MM.1S (cell line): ENCODE measurements around the gene INPP4B.

ENCODE experiments used
- DNase-seq: peaks from one replicate; pipeline ENCODE4 v3.0.0-alpha.2; 2015
- H2AFZ ChIP-seq: fragments of 300-600 bp; sonication (generic); 2 replicates; pipeline ENCODE4 v1.6.0; 2016; ENCODE audit warnings: antibody characterized with exemption, low read length
- H3F3A ChIP-seq: fragments of 300-600 bp; sonication (generic); 2 replicates; pipeline ENCODE4 v1.6.1; 2016; ENCODE audit warnings: mild to moderate bottlenecking, antibody characterized with exemption, low read length, moderate library complexity, mixed read lengths; ENCODE audit not compliant: insufficient read depth
- H3K27ac ChIP-seq: fragments of 300-600 bp; sonication (generic); 2 replicates; pipeline ENCODE4 v1.5.1; 2016; ENCODE audit warnings: mild to moderate bottlenecking, low read length
- H3K27me3 ChIP-seq: fragments of 300-600 bp; sonication (generic); replicated peaks from 2 replicates; pipeline ENCODE4 v1.6.0; 2016; ENCODE audit warnings: low read length; ENCODE audit not compliant: insufficient read depth
- H3K36me3 ChIP-seq: fragments of 300-600 bp; sonication (generic); replicated peaks from 2 replicates; pipeline ENCODE4 v1.6.1; 2016; ENCODE audit warnings: mild to moderate bottlenecking, low read length, mixed read lengths; ENCODE audit not compliant: insufficient read depth
- H3K4me1 ChIP-seq: fragments of 300-600 bp; sonication (generic); 2 replicates; pipeline ENCODE4 v1.6.1; 2016; ENCODE audit warnings: low read length, mixed read lengths
- H3K4me2 ChIP-seq: fragments of 300-600 bp; sonication (generic); 2 replicates; pipeline ENCODE4 v1.6.0; 2016; ENCODE audit warnings: low read depth, low read length
- H3K4me3 ChIP-seq: fragments of 300-600 bp; sonication (generic); 2 replicates; pipeline ENCODE4 v1.5.1; 2016; ENCODE audit warnings: low read length, mixed read lengths
- H3K79me2 ChIP-seq: fragments of 300-600 bp; sonication (generic); 2 replicates; pipeline ENCODE4 v1.6.1; 2016; ENCODE audit warnings: mixed run types, low read length, mixed read lengths
- H3K9ac ChIP-seq: fragments of 300-600 bp; sonication (generic); 2 replicates; pipeline ENCODE4 v1.6.1; 2016; ENCODE audit warnings: low read length, mixed read lengths
- H3K9me2 ChIP-seq: fragments of 300-600 bp; sonication (generic); replicated peaks from 2 replicates; pipeline ENCODE4 v1.6.1; 2016; ENCODE audit warnings: mild to moderate bottlenecking, low read length, mixed read lengths; ENCODE audit not compliant: insufficient read depth
- H3K9me3 ChIP-seq: fragments of 300-600 bp; sonication (generic); replicated peaks from 2 replicates; pipeline ENCODE4 v1.6.1; 2016; ENCODE audit warnings: mild to moderate bottlenecking, low read length, mixed read lengths; ENCODE audit not compliant: insufficient read depth
- H4K20me1 ChIP-seq: fragments of 300-600 bp; sonication (generic); 2 replicates; pipeline ENCODE4 v1.6.1; 2016; ENCODE audit warnings: mild to moderate bottlenecking, low read length, moderate library complexity, mixed read lengths; ENCODE audit not compliant: insufficient read depth
- EZH2 ChIP-seq: fragments of 300-600 bp; sonication (generic); optimal IDR thresholded peaks from 2 replicates; pipeline ENCODE3; 2017; ENCODE audit warnings: low read depth, mild to moderate bottlenecking, antibody characterized with exemption, low read length, mixed read lengths
- EZH2phosphoT487 ChIP-seq: fragments of 300-600 bp; sonication (generic); IDR thresholded peaks from 2 replicates; pipeline ENCODE4 v1.6.1; 2018; ENCODE audit warnings: antibody characterized with exemption, low read length
- TF ChIP-seq, protein P1 (sequence below): fragments of 300-600 bp; sonication (generic); IDR thresholded peaks from 2 replicates; pipeline ENCODE4 v1.5.1; 2016; ENCODE audit warnings: antibody characterized with exemption, low read length, mixed read lengths

The INPP4B gene

DNA sequence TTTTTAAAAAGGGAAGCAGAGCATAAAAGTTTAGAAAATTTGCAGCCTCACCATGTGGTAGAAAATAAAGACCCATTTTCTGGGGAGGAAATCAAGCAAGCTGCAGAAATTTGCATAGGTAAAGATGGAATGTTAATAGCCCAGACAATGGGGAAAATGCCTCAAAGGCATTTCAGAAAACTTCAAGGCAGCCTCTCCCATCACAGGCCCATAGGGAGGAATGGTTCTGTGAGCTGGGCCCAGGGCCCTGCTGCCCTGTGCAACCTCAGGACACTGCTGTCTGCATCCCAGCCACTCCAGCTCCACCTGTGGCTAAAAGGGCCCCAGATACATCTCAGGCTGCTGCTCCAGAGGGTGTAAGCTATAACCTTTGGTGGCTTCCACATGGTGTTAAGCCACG, 137.9 kb downstream of the INPP4B start:
- H3K36me3 ChIP-seq, result no peaks in the 10 kb centered on the region
- no peak overlapping the region for H3K4me2 ChIP-seq
- H3F3A ChIP-seq, result no peaks in the 10 kb centered on the region
- H3K4me1 ChIP-seq, result no peaks in the 10 kb centered on the region
- no peak overlapping the region for H3K4me3 ChIP-seq
- H3K9me3 ChIP-seq, result no peaks in the 10 kb centered on the region
- no peak overlapping the region for H2AFZ ChIP-seq
- no peaks in the 10 kb centered on the region for H3K9me2 ChIP-seq
- TF ChIP-seq EZH2 (no peak), EZH2phosphoT487 (no peak)
- TF ChIP-seq, protein P1, sequence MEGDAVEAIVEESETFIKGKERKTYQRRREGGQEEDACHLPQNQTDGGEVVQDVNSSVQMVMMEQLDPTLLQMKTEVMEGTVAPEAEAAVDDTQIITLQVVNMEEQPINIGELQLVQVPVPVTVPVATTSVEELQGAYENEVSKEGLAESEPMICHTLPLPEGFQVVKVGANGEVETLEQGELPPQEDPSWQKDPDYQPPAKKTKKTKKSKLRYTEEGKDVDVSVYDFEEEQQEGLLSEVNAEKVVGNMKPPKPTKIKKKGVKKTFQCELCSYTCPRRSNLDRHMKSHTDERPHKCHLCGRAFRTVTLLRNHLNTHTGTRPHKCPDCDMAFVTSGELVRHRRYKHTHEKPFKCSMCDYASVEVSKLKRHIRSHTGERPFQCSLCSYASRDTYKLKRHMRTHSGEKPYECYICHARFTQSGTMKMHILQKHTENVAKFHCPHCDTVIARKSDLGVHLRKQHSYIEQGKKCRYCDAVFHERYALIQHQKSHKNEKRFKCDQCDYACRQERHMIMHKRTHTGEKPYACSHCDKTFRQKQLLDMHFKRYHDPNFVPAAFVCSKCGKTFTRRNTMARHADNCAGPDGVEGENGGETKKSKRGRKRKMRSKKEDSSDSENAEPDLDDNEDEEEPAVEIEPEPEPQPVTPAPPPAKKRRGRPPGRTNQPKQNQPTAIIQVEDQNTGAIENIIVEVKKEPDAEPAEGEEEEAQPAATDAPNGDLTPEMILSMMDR, result no peak
- H3K79me2 ChIP-seq, result no peaks in the 10 kb centered on the region
- H4K20me1 ChIP-seq, result no peaks in the 10 kb centered on the region
- no peak overlapping the region for H3K27ac ChIP-seq
- DNase-seq, result no peak
- H3K9ac ChIP-seq, result no peak overlapping the region
- H3K27me3 ChIP-seq, result no peaks in the 10 kb centered on the region

DNA sequence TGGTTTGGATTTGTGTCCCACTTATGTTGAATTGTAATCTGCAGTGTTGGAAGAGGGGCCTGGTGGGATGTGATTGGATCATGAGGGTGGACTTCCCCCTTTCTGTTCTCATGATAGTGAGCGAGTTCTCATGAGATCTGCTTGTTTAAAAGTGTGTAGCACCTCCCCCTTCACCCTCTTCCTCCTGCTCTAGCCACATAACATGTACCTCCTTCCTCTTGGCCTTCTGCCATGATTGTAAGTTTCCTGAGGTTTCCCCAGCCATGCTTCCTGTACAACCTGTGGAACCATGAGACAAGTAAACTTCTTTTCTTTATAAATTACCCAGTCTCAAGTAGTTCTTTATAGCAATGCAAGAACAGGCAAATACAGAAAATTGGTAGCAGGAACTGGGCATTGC, 138.7 kb downstream of the INPP4B start:
- Histone ChIP-seq H3K9ac (no peak overlapping the region), H3K79me2 (no peaks in the 10 kb centered on the region), H3K27me3 (no peaks in the 10 kb centered on the region), H3K4me2 (no peak overlapping the region), H3K4me3 (no peak overlapping the region), H4K20me1 (no peaks in the 10 kb centered on the region), H2AFZ (no peak overlapping the region), H3F3A (no peaks in the 10 kb centered on the region), H3K4me1 (no peaks in the 10 kb centered on the region), H3K9me2 (no peaks in the 10 kb centered on the region), H3K9me3 (no peaks in the 10 kb centered on the region), H3K27ac (no peak overlapping the region), H3K36me3 (no peaks in the 10 kb centered on the region)
- no peak for TF ChIP-seq EZH2
- TF ChIP-seq, protein P1, result no peak
- no peak for TF ChIP-seq EZH2phosphoT487
- DNase-seq, result no peak

DNA sequence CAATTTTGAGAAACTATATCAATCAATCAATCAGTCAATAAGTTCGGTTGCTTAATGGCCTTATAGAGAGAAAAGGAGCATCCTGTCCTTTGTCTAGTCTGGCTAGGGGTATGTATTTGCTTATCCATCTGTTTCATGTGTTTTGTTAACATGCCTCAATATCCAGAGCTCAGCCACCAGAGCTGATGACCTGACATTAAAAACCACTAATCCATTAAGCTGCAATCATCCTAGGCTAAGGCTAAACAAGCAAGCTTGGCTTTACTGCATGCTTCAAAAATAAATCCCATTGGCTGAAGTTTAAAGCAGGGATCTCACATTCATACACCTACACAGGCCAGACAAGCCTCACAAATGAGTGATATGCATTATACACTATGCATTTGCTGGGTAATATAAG, 139.7 kb downstream of the INPP4B start:
- Histone ChIP-seq H3F3A (no peaks in the 10 kb centered on the region), H3K79me2 (no peaks in the 10 kb centered on the region), H3K9me2 (no peaks in the 10 kb centered on the region), H3K4me3 (no peak overlapping the region), H3K4me1 (no peaks in the 10 kb centered on the region), H3K27ac (no peak overlapping the region), H3K4me2 (no peak overlapping the region), H3K27me3 (no peaks in the 10 kb centered on the region), H3K36me3 (no peaks in the 10 kb centered on the region), H4K20me1 (no peaks in the 10 kb centered on the region), H2AFZ (no peak overlapping the region), H3K9me3 (no peaks in the 10 kb centered on the region), H3K9ac (no peak overlapping the region)
- DNase-seq, result no peak
- TF ChIP-seq, protein P1, result no peak
- TF ChIP-seq EZH2 (no peak), EZH2phosphoT487 (no peak)
